Fibroblast of mammary gland (primary cell): Measurements from ENCODE around the gene ZBTB7C.

ENCODE experiments used
- DNase-seq: peaks from one replicate; pipeline ENCODE4 v3.0.0-alpha.2; 2010; ENCODE audit warnings: low read depth
- H3K4me3 ChIP-seq: 2 replicates; pipeline ENCODE4 v1.5.1; 2011; ENCODE audit warnings: low read depth, mild to moderate bottlenecking, low read length, moderate library complexity; ENCODE audit not compliant: control insufficient read depth
- TF ChIP-seq, protein P1 (sequence below): conservative IDR thresholded peaks from 2 replicates; pipeline ENCODE4 v1.5.1; 2011; ENCODE audit warnings: low read depth, low read length, inconsistent platforms; ENCODE audit not compliant: control insufficient read depth, insufficient read depth

ZBTB7C gene

DNA sequence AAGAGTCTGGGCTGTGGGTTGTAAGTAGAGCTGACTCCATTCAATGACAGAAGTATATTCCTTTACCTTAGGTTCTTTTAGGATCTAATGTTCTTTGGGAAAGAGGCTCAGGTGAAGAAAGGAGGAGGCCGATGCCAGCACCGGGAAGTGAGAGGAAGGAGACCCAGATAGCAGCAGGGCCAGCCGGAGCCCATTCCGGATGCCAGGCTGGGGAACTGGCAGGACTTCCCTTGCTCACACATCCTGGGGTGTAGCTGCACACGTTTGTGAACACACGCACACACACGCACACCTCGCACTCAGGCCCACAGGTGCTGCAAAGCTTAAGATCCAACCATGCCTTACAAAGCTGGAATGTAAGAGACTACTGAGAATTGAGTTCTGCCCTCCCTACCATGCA, 383.0 kb downstream of the ZBTB7C start:
- no peak overlapping the region for H3K4me3 ChIP-seq
- no peak for DNase-seq
- TF ChIP-seq, protein P1, sequence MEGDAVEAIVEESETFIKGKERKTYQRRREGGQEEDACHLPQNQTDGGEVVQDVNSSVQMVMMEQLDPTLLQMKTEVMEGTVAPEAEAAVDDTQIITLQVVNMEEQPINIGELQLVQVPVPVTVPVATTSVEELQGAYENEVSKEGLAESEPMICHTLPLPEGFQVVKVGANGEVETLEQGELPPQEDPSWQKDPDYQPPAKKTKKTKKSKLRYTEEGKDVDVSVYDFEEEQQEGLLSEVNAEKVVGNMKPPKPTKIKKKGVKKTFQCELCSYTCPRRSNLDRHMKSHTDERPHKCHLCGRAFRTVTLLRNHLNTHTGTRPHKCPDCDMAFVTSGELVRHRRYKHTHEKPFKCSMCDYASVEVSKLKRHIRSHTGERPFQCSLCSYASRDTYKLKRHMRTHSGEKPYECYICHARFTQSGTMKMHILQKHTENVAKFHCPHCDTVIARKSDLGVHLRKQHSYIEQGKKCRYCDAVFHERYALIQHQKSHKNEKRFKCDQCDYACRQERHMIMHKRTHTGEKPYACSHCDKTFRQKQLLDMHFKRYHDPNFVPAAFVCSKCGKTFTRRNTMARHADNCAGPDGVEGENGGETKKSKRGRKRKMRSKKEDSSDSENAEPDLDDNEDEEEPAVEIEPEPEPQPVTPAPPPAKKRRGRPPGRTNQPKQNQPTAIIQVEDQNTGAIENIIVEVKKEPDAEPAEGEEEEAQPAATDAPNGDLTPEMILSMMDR, result no peak

- TF ChIP-seq, protein P1, result no peak
- DNase-seq, result no peak
- H3K4me3 ChIP-seq, result no peak overlapping the region
These were observed 384.1 kb downstream of the ZBTB7C start for GRCh38 chr18:48024881-48025660.

DNA sequence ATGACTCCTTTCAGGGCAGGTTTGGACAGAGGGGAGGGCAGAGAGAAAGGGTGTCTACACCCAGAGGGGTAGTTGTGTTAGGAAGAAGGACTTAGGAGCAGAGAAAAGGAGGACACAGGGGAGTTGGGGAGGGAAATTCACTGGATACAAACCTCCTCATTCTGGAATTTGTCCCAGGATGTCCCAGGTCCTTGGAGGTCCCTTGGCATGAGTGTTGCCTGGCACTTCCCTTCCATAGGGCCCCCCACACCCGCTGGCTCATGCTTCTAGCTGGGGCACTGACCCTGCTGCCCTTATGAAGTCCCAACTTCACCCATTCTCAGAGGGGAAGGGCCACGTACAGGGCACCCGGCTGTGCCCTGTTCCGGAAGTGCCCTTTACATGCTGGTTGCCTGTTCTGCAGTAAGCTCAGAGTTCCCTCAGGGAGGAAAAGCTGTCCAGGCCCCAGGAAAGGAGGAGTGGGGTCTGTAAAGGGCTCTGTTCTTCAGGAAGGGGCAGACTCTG, 385.1 kb downstream of the ZBTB7C start:
- DNase-seq, result no peak
- TF ChIP-seq, protein P1, result no peak
- no peak overlapping the region for H3K4me3 ChIP-seq

- TF ChIP-seq, protein P1, result peak; percentile 39
- DNase-seq, result peak; percentile 75
- no peak overlapping the region for H3K4me3 ChIP-seq
These were observed 385.7 kb downstream of the ZBTB7C start for GRCh38 chr18:48023334-48024008.

GRCh38 chr18:48022531-48023329, 386.5 kb downstream of the ZBTB7C start:
- H3K4me3 ChIP-seq, result no peak overlapping the region
- TF ChIP-seq, protein P1, result peak; percentile 61
- peak; percentile 71 for DNase-seq

DNA sequence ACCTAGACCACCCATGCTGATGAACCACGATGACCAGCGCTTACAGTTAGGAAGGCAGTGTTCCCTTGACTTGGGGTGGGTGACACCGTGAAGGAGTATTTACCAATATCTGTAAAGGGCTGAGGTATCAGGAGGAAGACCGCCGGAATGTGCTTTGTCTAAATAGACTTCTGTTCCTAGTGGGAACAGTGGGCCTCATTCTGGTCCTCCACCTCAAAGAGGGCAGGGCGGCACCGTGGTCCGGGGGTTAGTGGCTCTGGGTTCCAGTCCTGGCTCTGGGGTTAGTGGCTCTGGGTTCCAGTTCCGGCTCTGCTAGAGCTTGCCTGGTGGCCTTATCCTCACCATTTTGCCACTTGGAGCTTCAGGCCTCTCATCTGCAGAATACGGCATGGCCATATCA, 387.2 kb downstream of the ZBTB7C start:
- TF ChIP-seq, protein P1, result no peak
- no peak overlapping the region for H3K4me3 ChIP-seq
- DNase-seq, result no peak
